ENCODE measurements around the gene HOXA1.
"Not testable (repeated sequence)": the region's sequence is repeated elsewhere in the genome, so short reads cannot be mapped to it uniquely, and the experiment has no call there.

HOXA1 gene

DNA sequence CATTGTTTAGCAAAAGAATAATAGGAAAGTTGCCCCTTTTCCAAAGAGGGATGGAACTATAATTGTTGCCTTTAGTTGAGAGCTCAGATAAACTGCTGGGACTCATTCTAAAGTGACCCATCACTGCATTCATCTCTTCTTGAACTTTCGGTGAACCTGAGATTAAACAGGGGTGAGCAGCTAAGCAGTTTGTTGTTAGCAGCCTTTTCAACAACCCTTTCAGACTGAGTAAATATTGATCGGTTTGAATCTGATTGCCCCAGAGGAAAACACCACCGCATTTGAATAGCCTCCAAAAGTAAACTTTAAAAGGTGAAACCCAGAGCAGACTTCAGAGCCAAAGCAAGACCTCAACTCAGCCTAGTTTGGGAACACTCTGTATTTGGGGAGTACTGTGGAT is 4.7 kb downstream of the HOXA1 start:
- DNase-seq = peak; percentile 39

DNA sequence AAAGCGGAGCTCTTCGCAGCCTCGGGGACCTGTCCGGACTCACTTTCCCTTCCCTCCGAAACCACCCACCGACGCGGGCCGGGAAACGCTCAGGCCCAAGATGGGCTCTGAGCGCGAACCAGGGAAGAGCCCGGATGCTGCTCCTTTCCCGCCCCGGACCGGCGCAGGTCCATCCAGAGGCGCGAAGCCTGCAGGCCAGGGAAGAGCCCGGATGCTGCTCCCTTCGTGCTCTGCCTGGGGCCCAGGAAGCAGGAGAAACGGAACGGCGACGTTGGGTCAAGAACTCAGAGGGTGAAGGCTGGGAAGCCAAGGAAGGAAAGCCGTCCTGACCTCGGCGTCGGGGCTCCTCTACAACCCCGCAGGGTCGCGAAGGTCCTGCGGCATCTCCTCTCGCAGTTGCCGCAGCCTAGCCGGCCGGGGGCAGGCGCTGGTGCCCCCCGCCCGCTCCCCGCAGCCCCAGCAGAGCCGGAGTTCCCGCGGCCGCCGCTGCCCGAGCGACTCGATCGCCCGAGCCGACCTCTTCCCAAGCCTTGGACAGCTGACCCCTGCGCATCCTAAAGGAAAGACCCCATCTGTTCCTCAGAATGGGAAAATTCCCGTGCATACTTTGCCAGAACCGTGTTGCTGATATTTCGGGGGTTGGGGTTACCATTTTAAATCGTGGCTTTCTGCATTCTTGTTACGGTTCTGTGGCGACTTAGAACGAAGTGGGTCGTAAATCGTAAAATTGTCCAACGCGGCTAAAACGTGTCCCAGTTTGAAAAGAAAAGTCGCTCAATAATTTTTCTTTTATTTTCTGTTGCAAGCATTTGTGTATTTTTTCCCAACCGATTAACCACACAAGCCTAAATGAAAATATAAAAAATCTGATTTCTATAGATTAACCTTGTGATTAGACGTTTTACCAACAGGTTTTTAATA is 7.5 kb downstream of the HOXA1 start:
- DNase-seq = no peak

DNA sequence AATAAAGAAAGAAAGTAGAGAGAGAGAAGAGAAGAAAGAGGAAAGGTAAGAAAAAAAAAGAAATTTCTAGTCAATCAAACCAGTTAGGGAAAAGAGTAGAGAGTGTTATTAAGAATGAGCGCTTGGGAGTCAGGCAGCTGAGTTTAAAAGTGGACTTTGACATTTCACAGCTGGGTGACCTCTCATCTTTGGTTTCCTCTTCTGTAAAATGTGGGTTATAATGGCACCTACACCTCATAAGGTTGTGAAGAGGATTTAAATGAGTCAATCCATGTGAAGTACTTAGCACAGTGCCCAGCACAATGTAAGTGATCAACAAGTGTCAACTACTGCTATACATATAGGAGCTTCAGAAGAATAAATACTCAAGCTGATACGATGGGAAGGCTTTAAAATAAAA is 12.2 kb downstream of the HOXA1 start:
- DNase-seq = no peak

DNA sequence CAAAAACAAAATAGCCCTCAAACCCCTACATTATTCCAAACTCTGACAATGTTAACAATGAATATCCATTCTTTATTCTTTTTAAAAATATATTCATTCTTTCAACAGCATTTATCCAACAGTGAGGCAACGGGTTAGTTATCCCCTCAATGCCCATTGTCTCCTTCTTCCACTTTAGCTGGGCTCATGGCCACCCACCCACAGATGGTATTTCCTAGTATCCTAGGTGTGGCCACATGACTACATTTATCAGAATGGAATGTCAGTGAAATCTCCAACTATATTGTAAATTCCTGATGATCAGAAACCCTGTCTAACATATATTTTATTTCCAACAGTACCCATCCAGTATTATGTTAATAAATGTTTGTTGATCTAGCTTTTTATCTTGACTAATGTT is 13.6 kb downstream of the HOXA1 start:
- DNase-seq = no peak

DNA sequence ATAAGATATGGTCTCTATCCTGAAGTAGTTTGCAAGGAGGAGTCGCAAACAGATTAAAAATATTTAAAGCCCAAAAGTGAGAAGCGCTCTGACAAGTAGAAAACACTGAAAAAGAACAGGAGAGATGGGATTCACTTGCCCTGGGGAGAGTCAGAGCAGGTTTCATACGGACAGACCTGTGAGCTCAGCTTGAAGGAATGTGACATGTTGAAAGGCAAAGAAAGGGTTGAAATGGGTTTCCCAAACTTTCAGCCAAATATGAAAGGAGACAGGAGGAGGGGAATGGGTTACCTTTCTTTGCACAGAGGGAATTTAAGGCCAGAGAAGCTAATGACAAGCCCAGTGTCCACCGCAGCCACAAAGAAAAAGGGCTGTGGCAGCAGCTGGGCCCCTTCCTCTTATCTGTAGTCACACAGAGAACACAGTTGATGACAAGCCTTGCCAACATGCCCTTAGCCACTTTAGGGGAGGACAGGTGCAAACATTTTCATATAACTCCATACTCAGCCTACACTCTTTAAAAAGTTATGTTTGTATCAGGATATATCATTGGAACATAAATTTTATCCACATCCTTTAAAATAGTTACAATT is 14.9 kb downstream of the HOXA1 start:
- DNase-seq = no peak

DNA sequence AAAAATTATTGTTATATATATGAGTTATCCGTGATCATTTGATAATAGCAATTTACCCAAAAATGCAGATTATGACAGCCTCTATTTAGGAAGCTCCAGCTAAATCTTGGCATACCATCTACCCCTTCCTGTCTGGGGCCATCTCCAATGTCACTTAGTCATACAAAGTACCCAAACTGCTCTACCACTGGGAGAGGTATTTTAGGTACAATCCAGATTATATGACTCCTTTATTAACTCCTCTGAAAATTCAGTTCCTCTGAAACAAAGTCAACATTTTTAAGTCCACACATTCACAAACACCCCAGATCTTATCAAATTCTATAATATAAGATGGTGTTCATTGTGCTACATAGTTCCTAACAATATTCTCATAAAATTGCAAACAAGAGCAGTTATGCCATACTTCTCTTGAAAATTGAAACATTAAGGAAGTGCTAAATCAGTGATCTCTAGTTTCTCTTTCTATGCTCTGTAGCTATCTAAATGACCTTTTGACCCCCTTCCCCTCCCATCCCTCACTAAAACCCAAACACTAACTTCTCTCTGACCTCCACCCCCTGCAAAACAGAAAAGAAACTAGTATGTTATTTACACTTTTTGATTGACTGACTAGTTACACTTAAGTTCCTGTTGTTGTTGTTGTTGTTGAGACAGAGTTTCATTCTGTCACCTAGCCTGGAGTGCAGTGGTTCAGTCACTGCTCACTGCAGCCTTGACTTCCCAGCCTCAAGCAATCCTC is 16.4 kb downstream of the HOXA1 start:
- no peak for DNase-seq

DNA sequence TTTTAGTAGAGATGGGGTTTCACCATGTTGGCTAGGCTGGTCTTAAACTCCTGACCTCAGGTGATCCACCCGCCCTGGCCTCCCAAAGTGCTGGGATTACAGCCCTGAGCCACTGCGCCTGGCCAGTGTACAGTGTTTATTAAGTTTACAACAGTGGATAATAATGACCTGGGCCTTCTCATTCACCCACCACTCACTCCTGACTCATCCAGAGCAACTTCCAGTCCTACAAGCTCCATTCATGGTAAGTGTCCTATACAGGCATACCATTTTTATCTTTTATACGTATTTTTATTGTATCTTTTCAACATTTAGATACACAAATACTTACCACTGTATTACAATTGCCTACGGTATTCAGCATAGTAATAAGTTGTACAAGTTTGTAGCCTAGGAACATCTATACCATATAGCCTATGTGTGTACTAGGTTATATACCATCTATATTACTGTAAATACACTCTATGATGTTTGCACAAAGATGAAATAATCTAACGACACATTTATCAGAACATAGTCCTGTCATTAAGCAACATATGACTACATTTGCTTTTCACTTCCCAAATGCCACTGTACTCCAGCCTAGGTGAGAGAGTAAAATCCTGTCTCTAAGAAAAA is 17.1 kb downstream of the HOXA1 start:
- no peak for DNase-seq

DNA sequence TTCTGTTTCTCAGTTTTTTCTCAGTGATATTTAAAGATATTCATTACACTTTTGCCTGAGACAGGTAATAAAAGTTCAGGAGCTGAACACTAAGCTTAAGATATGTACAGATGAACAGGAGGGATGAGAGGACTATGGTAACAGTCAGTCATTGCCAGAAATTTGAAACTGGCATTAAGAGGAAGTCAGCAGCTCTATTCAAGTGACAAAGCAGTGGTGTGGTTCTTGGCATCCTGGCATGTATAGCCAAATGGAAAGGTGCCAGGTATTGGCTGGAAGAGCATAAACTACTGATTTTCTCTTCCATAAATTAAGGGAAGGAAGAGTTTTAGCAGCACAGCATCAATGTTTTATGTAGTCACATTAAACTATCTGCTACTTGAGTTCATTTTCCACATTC is 22.7 kb downstream of the HOXA1 start:
- DNase-seq = no peak

DNA sequence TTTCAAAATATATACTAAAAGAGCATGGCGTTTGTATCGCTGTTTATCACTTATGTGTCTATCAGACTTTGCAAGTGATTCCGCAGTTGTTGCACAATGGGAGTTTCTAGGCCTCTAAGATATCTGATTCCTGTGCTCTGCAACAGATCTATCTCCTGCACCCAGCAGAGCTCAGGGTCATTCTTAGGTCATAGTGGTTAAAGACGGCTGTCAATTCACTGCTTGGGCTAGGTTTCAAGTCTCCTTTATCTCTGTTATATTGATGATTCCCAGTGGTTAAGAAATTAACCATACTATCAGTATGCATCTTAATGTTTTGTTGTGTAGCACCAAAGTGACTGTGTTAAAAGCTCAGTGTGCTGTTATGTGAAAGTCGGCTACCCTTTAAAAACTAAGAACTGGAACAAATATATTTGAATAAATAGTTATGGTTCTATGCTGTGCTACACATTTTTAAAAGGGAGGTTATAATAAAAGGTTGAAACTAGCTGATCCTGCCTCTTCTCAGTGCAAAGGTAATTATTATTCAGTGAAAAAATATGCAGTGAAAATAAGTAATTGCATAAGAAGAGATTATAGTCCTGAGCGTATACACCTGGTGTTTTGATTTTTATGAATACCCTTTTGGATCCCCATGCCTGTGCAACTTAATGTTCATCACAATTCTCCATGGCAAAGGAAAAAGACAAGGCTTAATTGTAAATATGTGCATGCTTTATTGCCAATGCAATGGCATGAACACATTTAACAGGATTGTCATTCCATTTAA is 24.0 kb downstream of the HOXA1 start:
- peak; percentile 34 for DNase-seq

DNA sequence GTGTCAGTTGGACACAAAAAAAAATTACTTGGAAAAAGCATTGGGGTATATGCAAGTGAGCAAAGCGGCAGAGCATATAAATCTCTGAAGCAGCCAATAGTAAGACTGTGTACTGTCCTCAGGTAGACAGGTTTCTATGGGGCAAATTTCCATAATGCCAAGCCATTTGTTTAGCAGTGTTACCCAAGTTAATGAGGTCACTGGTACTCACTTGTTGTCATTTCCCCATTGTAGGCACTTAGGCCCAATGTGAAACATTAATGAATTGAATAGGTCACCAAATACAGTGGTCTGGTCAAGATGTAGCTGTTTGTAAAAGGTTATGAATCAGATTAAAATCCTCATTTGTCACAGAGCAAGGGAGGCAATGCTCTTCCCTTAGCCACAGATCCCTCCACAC is 27.5 kb downstream of the HOXA1 start:
- no peak for DNase-seq

DNA sequence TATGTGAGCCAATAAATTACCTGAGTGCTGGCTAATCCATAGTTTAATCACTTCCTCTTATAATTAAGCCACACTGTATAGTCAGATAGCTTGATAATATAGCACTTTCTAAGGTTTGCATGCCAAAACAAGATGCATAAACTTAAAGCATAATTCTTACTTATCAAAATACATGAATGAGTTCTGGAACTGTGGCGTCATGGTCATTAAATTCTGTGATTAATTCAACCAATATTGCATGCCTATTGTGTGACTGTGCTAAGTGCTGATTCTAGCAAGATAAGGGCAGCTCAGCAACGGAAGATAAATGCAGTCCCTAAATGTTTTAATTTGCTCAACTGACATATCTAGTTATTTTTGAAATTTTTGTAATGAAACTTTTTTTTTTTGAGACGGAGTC is 29.7 kb downstream of the HOXA1 start:
- DNase-seq = no peak

DNA sequence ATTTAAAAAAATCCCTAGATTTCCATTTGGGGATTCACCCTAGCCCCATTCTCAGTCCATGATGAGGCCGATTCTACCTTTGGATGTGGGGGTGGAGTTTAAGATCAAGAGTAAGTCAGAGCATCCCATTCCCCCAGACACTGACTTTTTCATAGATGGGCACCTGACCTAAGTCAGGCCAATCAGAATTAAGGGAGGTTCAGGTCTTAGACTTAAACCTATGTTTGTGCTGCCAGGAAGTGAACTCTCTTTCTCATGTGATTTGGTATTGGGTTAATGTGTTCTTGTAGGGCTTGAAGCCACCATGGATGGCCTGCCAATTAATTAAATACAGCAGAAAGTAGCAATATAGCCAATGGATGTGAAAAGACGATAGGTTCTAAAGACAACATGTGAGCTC is 30.1 kb downstream of the HOXA1 start:
- DNase-seq = no peak

DNA sequence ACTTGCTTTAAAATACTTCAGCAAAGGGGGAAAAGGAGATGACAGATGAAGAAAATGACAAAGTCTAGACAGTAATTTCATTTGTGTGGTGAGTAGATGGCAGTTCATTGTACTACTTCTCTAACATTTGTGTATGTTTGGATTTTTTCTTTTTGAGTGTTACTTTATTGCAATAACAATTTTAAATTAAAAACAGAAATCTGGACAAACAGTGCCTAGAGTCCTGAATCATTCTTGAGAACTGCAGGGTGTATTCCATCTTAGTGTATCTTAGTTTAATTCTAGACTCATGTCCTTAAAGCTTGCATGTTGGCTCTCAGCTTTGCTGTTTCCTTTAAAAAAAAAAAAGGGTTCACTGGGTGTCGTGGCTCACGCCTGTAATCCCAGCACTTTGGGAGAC is 31.1 kb downstream of the HOXA1 start:
- no peak for DNase-seq

DNA sequence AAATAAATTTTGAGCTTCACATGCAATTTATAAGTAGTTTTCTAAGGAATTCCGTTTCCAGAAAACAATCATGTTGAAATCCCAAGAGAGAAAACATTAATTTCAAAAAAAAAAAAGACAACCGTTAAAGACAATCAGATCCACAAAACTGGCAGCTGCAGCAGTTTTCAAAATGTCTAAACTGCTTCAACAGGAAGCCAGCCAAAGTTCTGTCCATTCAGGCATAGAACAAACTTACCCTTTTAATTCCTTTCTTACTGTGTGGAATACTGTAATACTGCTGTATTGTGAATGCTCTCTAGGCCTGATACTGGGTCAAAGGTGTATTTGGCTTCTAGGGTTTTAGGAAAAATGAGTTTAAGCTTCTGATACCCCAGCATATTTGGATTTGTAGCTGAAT is 31.6 kb downstream of the HOXA1 start:
- DNase-seq = no peak

DNA sequence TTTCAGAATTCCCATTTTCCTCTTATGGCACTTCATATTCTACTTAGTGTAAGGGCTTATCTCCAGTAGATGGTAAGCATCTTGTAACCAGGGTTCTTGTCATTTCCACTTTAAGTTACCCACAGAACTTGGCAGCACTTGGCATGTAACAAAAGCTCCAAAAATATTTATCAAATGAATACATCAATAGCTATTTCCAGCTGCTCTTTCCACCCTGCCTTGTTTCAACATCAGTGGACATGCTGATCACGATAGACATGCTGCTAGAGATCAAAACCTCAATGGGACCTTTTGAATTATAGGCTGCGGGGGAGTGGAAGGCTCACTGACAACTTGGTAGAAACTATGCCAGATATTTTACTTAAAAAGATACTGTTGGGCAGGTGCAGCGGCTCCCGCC is 32.9 kb downstream of the HOXA1 start:
- DNase-seq = no peak

DNA sequence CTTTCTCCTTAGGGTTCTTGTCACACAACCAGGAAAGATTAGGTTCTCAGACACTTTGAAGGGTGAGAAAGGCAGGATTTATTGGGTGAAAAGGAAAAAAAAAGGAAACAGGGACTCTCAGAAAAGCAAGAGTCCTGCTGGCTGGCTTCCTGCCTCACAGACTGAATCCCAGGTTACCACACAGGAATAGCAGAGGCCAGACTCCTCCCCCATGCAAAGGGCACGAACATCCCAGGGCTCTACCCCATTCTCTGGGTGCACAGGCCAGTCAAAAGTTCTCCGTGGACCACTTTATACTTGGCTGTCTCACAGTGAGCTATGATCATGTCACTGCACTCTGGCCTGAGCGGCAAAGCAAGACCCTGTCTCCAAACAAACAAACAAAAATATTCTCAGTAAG is 42.6 kb downstream of the HOXA1 start:
- DNase-seq = peak; percentile 36

DNA sequence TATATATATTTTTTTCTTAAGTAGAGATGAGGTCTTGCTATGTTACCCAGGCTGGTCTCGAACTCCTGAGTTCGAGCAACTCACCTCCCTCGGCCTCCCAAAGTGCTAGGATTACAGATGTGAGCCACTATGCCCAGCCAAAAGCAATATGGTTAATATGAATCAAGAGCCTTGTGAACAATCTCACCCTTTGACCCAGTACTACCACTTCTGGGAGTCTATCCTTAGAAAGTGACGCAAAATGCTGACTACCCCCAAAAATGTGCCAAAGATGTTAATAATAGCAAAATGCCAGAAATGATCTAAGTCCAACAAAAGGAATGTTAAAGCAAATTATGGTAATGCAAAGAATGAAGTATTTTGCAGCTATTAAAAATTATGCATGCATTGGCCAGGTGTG is 44.3 kb downstream of the HOXA1 start:
- no peak for DNase-seq

DNA sequence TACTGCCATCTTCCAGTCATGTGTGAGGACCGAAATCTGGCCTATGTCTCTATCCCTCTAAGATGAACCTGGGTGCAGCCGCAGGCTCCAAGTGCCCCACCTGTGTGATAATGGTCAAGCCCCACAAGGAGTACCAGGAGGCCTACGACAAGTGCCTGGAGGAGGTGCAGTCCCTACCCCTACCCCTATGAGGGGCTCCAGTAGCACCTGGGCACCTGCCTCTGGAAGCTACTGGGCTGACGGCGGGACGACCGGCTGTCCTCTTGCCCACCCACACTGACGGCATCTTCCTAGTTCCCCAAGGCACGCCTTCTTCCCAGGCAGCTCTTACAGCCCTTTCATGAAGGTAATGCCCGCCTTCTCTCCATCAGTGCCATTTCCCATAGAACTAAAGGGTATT is 47.4 kb downstream of the HOXA1 start:
- no peak for DNase-seq

DNA sequence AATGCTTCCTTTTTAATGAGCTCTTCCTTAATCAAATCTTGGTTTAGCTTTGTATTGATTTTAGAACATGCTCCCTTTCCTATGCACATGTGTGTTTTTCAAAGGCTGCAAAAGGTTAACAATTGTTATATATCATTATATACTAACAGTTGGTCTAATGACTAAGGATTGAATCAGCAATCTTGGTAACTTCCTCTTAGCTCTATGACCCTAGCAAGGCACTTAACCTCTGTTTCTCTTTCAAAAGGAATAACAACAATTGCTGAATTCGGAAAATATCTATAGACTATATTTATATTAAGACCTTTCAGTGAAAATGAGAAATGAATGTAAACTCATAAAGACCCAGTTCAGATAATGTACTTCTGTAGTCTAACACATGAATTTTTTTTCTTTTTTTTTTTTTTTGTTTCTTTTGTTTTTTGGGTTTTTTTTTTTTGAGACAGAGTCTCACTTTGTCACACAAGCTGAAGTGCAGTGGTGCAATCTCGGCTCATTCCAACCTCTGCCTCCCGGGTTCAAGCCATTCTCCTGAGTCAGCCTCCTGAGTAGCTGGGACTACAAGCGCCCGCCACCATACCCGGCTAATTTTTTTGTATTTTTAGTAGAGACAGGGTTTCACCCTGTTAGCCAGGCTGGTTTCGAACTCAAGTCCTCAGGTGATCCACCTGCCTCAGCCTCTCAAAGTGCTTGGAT is 48.8 kb downstream of the HOXA1 start:
- DNase-seq = peak; percentile 46

DNA sequence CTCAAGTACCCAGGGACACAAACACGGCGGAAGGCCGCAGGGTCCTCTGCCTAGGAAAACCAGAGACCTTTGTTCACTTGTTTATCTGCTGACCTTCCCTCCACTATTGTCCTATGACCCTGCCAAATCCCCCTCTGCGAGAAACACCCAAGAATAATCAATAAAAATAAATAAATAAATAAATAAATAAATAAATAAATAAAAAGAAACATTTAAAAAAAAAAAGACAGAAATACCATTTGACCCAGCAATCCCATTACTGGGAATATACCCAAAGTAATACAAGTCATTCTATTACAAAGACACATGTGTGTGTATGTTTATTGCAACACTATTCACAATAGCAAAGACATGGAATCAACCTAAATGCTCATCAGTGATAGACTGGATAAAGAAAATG is 49.8 kb downstream of the HOXA1 start:
- not testable (repeated sequence) for DNase-seq

DNA sequence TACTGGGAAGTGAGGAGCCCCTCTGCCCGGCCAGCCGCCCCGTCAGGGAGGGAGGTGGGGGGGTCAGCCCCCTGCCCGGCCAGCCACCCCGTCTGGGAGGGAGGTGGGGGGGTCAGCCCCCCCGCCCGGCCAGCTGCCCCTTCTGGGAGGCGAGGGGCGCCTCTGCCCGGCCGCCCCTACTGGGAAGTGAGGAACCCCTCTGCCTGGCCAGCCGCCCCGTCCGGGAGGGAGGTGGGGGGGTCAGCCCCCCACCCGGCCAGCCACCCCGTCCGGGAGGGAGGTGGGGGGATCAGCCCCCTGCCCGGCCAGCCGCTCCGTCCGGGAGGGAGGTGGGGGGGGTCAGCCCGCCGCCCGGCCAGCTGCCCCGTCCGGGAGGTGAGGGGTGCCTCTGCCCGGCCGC is 50.7 kb downstream of the HOXA1 start:
- DNase-seq = not testable (repeated sequence)

All from NCI-H82 (cell line).